Measurements from ENCODE around the gene DRAP1.

Gene DRAP1

GRCh38 chr11:65919141-65919572, at the start of gene DRAP1:
Gene DRAP1, plus strand, starts transcription at chr11:65919426. Its CDS starts 76 bp downstream, at chr11:65919502.
- peak within 1 kb of the TSS; percentile 95 for H3K4me3 ChIP-seq (ENCODE audit: low read depth, low read length)
- peak; percentile 96 for DNase-seq (ENCODE audit: low read depth)

GRCh38 chr11:65869643-65870306, 49.5 kb upstream of the DRAP1 start:
- DNase-seq (ENCODE audit: low read depth), result no peak
- no peak overlapping the region for H3K4me3 ChIP-seq (ENCODE audit: low read depth, low read length)

- DNase-seq (ENCODE audit: low read depth), result no peak
- no peak overlapping the region for H3K4me3 ChIP-seq (ENCODE audit: low read depth, low read length)
Measured at GRCh38 chr11:65870307-65870658, 48.9 kb upstream of the DRAP1 start.

GRCh38 chr11:65870706-65871681, 48.2 kb upstream of the DRAP1 start:
- no peak for DNase-seq (ENCODE audit: low read depth)
- peak overlapping the region; percentile 69 for H3K4me3 ChIP-seq (ENCODE audit: low read depth, low read length)

GRCh38 chr11:65871811-65872548, 47.2 kb upstream of the DRAP1 start:
- DNase-seq (ENCODE audit: low read depth), result no peak

GRCh38 chr11:65872586-65873317, 46.5 kb upstream of the DRAP1 start, which contains the start of gene EFEMP2:
Gene EFEMP2, minus strand, starts transcription at chr11:65872800. Its CDS starts 446 bp downstream, at chr11:65872354.
- peak within 1 kb of the TSS; percentile 69 for H3K4me3 ChIP-seq (ENCODE audit: low read depth, low read length)
- DNase-seq (ENCODE audit: low read depth), result no peak

More at GRCh38 chr11:65871811-65872548, 47.2 kb upstream of the DRAP1 start:
- H3K4me3 ChIP-seq (ENCODE audit: low read depth, low read length), result peak overlapping the region; percentile 69

GRCh38 chr11:65873318-65874156, 45.7 kb upstream of the DRAP1 start:
- peak overlapping the region; percentile 69 for H3K4me3 ChIP-seq (ENCODE audit: low read depth, low read length)

GRCh38 chr11:65879617-65880016, 39.6 kb upstream of the DRAP1 start, which contains the start of gene CTSW:
Gene CTSW, plus strand, starts transcription at chr11:65879837. Its CDS starts 18 bp downstream, at chr11:65879855.
- DNase-seq (ENCODE audit: low read depth), result no peak
- H3K4me3 ChIP-seq (ENCODE audit: low read depth, low read length), result no peak within 1 kb of the TSS

More at GRCh38 chr11:65873318-65874156, 45.7 kb upstream of the DRAP1 start:
- DNase-seq (ENCODE audit: low read depth), result peak; percentile 74

- H3K4me3 ChIP-seq (ENCODE audit: low read depth, low read length), result no peak overlapping the region
- DNase-seq (ENCODE audit: low read depth), result no peak
Measured at GRCh38 chr11:65880027-65880426, 39.2 kb upstream of the DRAP1 start.

- no peak for DNase-seq (ENCODE audit: low read depth)
- no peak overlapping the region for H3K4me3 ChIP-seq (ENCODE audit: low read depth, low read length)
Measured at GRCh38 chr11:65880844-65881421, 38.3 kb upstream of the DRAP1 start.

GRCh38 chr11:65882120-65883057, 36.8 kb upstream of the DRAP1 start:
- no peak overlapping the region for H3K4me3 ChIP-seq (ENCODE audit: low read depth, low read length)

GRCh38 chr11:65883058-65883761, 36.0 kb upstream of the DRAP1 start:
- H3K4me3 ChIP-seq (ENCODE audit: low read depth, low read length), result no peak overlapping the region

More at GRCh38 chr11:65882120-65883057, 36.8 kb upstream of the DRAP1 start:
- no peak for DNase-seq (ENCODE audit: low read depth)

GRCh38 chr11:65883786-65884715, 35.2 kb upstream of the DRAP1 start:
- no peak overlapping the region for H3K4me3 ChIP-seq (ENCODE audit: low read depth, low read length)
- no peak for DNase-seq (ENCODE audit: low read depth)

More at GRCh38 chr11:65883058-65883761, 36.0 kb upstream of the DRAP1 start:
- no peak for DNase-seq (ENCODE audit: low read depth)

- no peak overlapping the region for H3K4me3 ChIP-seq (ENCODE audit: low read depth, low read length)
- DNase-seq (ENCODE audit: low read depth), result no peak
Measured at GRCh38 chr11:65884716-65885092, 34.5 kb upstream of the DRAP1 start.

- H3K4me3 ChIP-seq (ENCODE audit: low read depth, low read length), result no peak overlapping the region
- DNase-seq (ENCODE audit: low read depth), result no peak
Measured at GRCh38 chr11:65885231-65885630, 34.0 kb upstream of the DRAP1 start.
